Aorta (tissue), 5 donors: ENCODE measurements around the gene RNF115. TPM values are rescaled to one million over a fixed set of nuclear protein-coding genes. Genes with fewer than 3 reads are reported as not detected.
A peak's percentile ranks its signal among the peaks of the same experiment; 100 is the strongest.

Source experiments
- ATAC-seq: fragments of 200-7000 bp; cut with Tn5 transposase; one replicate; pipeline ENCODE4 v1.9.1; 2022; ENCODE audit warnings: moderate library complexity; ENCODE audit not compliant: low FRiP score
- DNase-seq, 2 donors: peaks; one replicate each; pipeline ENCODE4 v3.0.0-alpha.2; 2020
- H3K27ac ChIP-seq, 2 donors: one replicate each; pipeline ENCODE4 v1.5.1; 2013; ENCODE audit warnings: low read length in 2 of 2, mild to moderate bottlenecking in 2 of 2, moderate library complexity in 2 of 2, control low read depth in 1 of 2, inconsistent platforms in 1 of 2, low read depth in 1 of 2
- H3K27me3 ChIP-seq, 2 donors: one replicate each; pipeline ENCODE4 v1.6.1; 2013; ENCODE audit warnings: control low read depth in 1 of 2, low read length in 1 of 2, mild to moderate bottlenecking in 1 of 2, moderate library complexity in 1 of 2; ENCODE audit not compliant: insufficient read depth in 2 of 2, control insufficient read depth in 1 of 2
- H3K36me3 ChIP-seq, 2 donors: one replicate each; pipeline ENCODE4 v1.6.1; 2013; ENCODE audit warnings: control low read depth in 1 of 2, low read length in 1 of 2, mild to moderate bottlenecking in 1 of 2; ENCODE audit not compliant: insufficient read depth in 2 of 2, control insufficient read depth in 1 of 2
- H3K4me1 ChIP-seq, 2 donors: one replicate each; pipeline ENCODE4 v1.6.1; 2013; ENCODE audit warnings: low read length in 2 of 2, control low read depth in 1 of 2, mild to moderate bottlenecking in 1 of 2, moderate library complexity in 1 of 2; ENCODE audit not compliant: insufficient read depth in 2 of 2, control insufficient read depth in 1 of 2
- H3K4me3 ChIP-seq, 2 donors: one replicate each; pipeline ENCODE4 v1.5.1; 2013; ENCODE audit warnings: low read length in 2 of 2, control low read depth in 1 of 2, mild to moderate bottlenecking in 1 of 2
- H3K9me3 ChIP-seq: one replicate; pipeline ENCODE4 v1.6.1; 2013; ENCODE audit warnings: mild to moderate bottlenecking, low read length; ENCODE audit not compliant: control insufficient read depth
- WGBS, 2 donors: extraction: QIAGEN DNeasy Blood & Tissue Kit; methylation state at CpG; one replicate each; pipeline ENCODE4 v1.1.7; 2013; 5-methylcytosine and 5-hydroxymethylcytosine counted together
- intact Hi-C, 2 donors: fragments of 100-400 bp; cut with DNase I; formaldehyde crosslinking; loops; one replicate each; pipeline versions ENCODE4 v1.14.2 to v1.15.0; 2022
- polyA plus RNA-seq, 2 donors: library from polyadenylated mRNA; stranded (reverse); fragments of 200-250 nt; gene quantifications; one replicate each; pipeline ENCODE4 v1.2.3, GENCODE V29; 2013
- total RNA-seq, 2 donors: library from RNA; stranded (reverse); fragmentation: NEBNext Ultra II Directional; extraction: Animal tissue kit (Norgen Biotek cat#: 25700); gene quantifications; one replicate each; pipeline ENCODE4 v1.2.1, GENCODE V29; 2021
- donor health status: healthy with polysubstance abuse.
- donor health status: Bipolar disorder and iron deficiency.
- donor health status: DM: no; HTN: no; CAD: no.
- donor health status: DM: no; HTN: no; CAD: no.
- donor health status: DM: yes; HTN: yes; CAD: no.

The RNF115 gene
- total and polyA plus RNA-seq, 4 donors, result 13.3 to 60.3 (median 22.1) TPM

- H3K27ac ChIP-seq, result peak overlapping the region in 1 of 2 donors; percentile 46
- WGBS, 2 donors, result 1 to 2% methylated on average over 31 to 35 of the region's 35 CpGs
- H3K4me3 ChIP-seq, result peak overlapping the region; percentile 79 to 87
- ATAC-seq (peak; percentile 53), DNase-seq (peak; percentile 74 to 86)
- no peaks in the 10 kb centered on the region for H3K27me3 ChIP-seq
- peaks cover 0 to 3% of the 10 kb centered on the region in 2 donors for H3K4me1 ChIP-seq
- intact Hi-C loops, result loop anchor here in 1 of 2 donors (2.0 kb wide), 1 partner anchor 50 kb away; no protein-coding TSS in a partner anchor
- H3K9me3 ChIP-seq, result no peaks in the 10 kb centered on the region
- H3K36me3 ChIP-seq, result peaks cover 3 to 11% of the 10 kb centered on the region in 2 donors
Measured at GRCh38 chr1:145858238-145858900, 34.5 kb upstream of the RNF115 start.

GRCh38 chr1:145857170-145857569, 33.3 kb upstream of the RNF115 start:
- no peak overlapping the region for H3K4me3 ChIP-seq
- DNase-seq, result no peak
- WGBS, 2 donors, result 70 to 75% methylated on average over 4 of the region's 4 CpGs
- peaks cover 3 to 12% of the 10 kb centered on the region in 2 donors for H3K36me3 ChIP-seq
- H3K4me1 ChIP-seq, result peaks cover 0 to 3% of the 10 kb centered on the region in 2 donors
- no peaks in the 10 kb centered on the region for H3K27me3 ChIP-seq
- H3K27ac ChIP-seq, result no peak overlapping the region
- intact Hi-C loops, result no loop called here
- ATAC-seq, result no peak
- no peaks in the 10 kb centered on the region for H3K9me3 ChIP-seq

- H3K36me3 ChIP-seq, result peaks cover 3 to 12% of the 10 kb centered on the region in 2 donors
- 80 to 86% methylated on average over 7 of the region's 7 CpGs for WGBS, 2 donors
- H3K4me3 ChIP-seq, result no peak overlapping the region
- peaks cover 0 to 3% of the 10 kb centered on the region in 2 donors for H3K4me1 ChIP-seq
- DNase-seq, result no peak
- no peak overlapping the region for H3K27ac ChIP-seq
- ATAC-seq, result no peak
- H3K9me3 ChIP-seq, result no peaks in the 10 kb centered on the region
- intact Hi-C loops, result no loop called here
- no peaks in the 10 kb centered on the region for H3K27me3 ChIP-seq
Measured at GRCh38 chr1:145855426-145855948, 31.6 kb upstream of the RNF115 start.

- WGBS, 2 donors, result 44 to 46% methylated on average over 15 of the region's 15 CpGs
- H3K4me1 ChIP-seq, result no peaks in the 10 kb centered on the region
- ATAC-seq (no peak), DNase-seq (no peak)
- peak overlapping the region; percentile 36 to 79 for H3K27ac ChIP-seq
- H3K27me3 ChIP-seq, result no peaks in the 10 kb centered on the region
- peaks cover 3 to 7% of the 10 kb centered on the region in 2 donors for H3K36me3 ChIP-seq
- H3K9me3 ChIP-seq, result no peaks in the 10 kb centered on the region
- no peak overlapping the region for H3K4me3 ChIP-seq
- intact Hi-C loops, result loop anchor here (5.0 kb wide), 2 partner anchors 63 to 163 kb away; partner anchors contain the start of gene ITGA10 (in 2 of the 2)
Measured at GRCh38 chr1:145849356-145850160, 25.7 kb upstream of the RNF115 start.

GRCh38 chr1:145847827-145848226, 23.9 kb upstream of the RNF115 start:
- no peaks in the 10 kb centered on the region for H3K9me3 ChIP-seq
- no peak for ATAC-seq
- WGBS, 2 donors, result 71% methylated on average over 3 of the region's 3 CpGs
- no peaks in the 10 kb centered on the region for H3K4me1 ChIP-seq
- intact Hi-C loops, result loop anchor here (5.0 kb wide), 2 partner anchors 64 to 164 kb away; partner anchors contain the start of gene ITGA10 (in 2 of the 2)
- no peak overlapping the region for H3K4me3 ChIP-seq
- DNase-seq, result no peak
- H3K27ac ChIP-seq, result no peak overlapping the region
- peaks cover 0 to 3% of the 10 kb centered on the region in 2 donors for H3K36me3 ChIP-seq
- H3K27me3 ChIP-seq, result no peaks in the 10 kb centered on the region

GRCh38 chr1:145846201-145846612, 22.3 kb upstream of the RNF115 start:
- intact Hi-C loops, result loop anchor here (5.0 kb wide), 2 partner anchors 66 to 166 kb away; partner anchors contain the start of gene ITGA10 (in 2 of the 2)
- DNase-seq (peak in 1 of 2 donors; percentile 54), ATAC-seq (peak; percentile 27)
- no peaks in the 10 kb centered on the region for H3K9me3 ChIP-seq
- H3K36me3 ChIP-seq, result peaks cover 0 to 3% of the 10 kb centered on the region in 2 donors
- 55 to 58% methylated on average over 3 of the region's 3 CpGs for WGBS, 2 donors
- H3K4me1 ChIP-seq, result no peaks in the 10 kb centered on the region
- H3K4me3 ChIP-seq, result no peak overlapping the region
- H3K27ac ChIP-seq, result peak overlapping the region in 1 of 2 donors; percentile 66
- H3K27me3 ChIP-seq, result no peaks in the 10 kb centered on the region

- ATAC-seq (peak; percentile 94), DNase-seq (peak; percentile 88 to 95)
- no peaks in the 10 kb centered on the region for H3K4me1 ChIP-seq
- H3K4me3 ChIP-seq, result peak within 1 kb of the TSS; percentile 4 to 12
- peaks cover 3 to 6% of the 10 kb centered on the region in 2 donors for H3K36me3 ChIP-seq
- no peaks in the 10 kb centered on the region for H3K9me3 ChIP-seq
- 1% methylated on average over 46 to 50 of the region's 50 CpGs for WGBS, 2 donors
- intact Hi-C loops, result loop anchor here (5.0 kb wide), 2 partner anchors 67 to 167 kb away; partner anchors contain the start of gene ITGA10 (in 2 of the 2)
- peak within 1 kb of the TSS in 1 of 2 donors; percentile 66 for H3K27ac ChIP-seq
- H3K27me3 ChIP-seq, result no peaks in the 10 kb centered on the region
Measured at GRCh38 chr1:145845514-145846161, 21.7 kb upstream of the RNF115 start, which contains the start of gene NUDT17. Gene NUDT17, plus strand, starts transcription at chr1:145845630. Its CDS starts 11 bp downstream, at chr1:145845641.

GRCh38 chr1:145845144-145845513, 21.2 kb upstream of the RNF115 start:
- intact Hi-C loops, result loop anchor here (5.0 kb wide), 2 partner anchors 67 to 167 kb away; partner anchors contain the start of gene ITGA10 (in 2 of the 2)
- WGBS, 2 donors, result 6 to 10% methylated on average over 4 of the region's 4 CpGs
- no peak overlapping the region for H3K4me3 ChIP-seq
- no peaks in the 10 kb centered on the region for H3K4me1 ChIP-seq
- peaks cover 3 to 4% of the 10 kb centered on the region in 2 donors for H3K36me3 ChIP-seq
- H3K27me3 ChIP-seq, result no peaks in the 10 kb centered on the region
- no peak overlapping the region for H3K27ac ChIP-seq
- DNase-seq (no peak), ATAC-seq (no peak)
- H3K9me3 ChIP-seq, result no peaks in the 10 kb centered on the region
